Skeletal muscle tissue (tissue), 4 donors: ENCODE measurements around the gene ALDH2. TPM values are rescaled to one million over a fixed set of nuclear protein-coding genes. Genes with fewer than 3 reads are reported as not detected.
"Not testable (repeated sequence)": the region's sequence is repeated elsewhere in the genome, so short reads cannot be mapped to it uniquely, and the experiment has no call there.

Experiments used
- H3K27ac ChIP-seq: one replicate; pipeline ENCODE4 v1.7.0; 2013; ENCODE audit warnings: mild to moderate bottlenecking, low read depth, low read length, inconsistent platforms
- H3K27me3 ChIP-seq, 3 donors: one replicate each; pipeline ENCODE4 v1.7.0; 2013; ENCODE audit warnings: low read length in 3 of 3; ENCODE audit not compliant: control insufficient read depth in 3 of 3, insufficient read depth in 3 of 3
- H3K36me3 ChIP-seq, 3 donors: one replicate each; pipeline ENCODE4 v1.7.0; 2013; ENCODE audit warnings: low read length in 3 of 3; ENCODE audit not compliant: control insufficient read depth in 3 of 3, insufficient read depth in 3 of 3
- H3K4me1 ChIP-seq, 3 donors: one replicate each; pipeline ENCODE4 v1.7.0; 2013; ENCODE audit warnings: low read length in 3 of 3, mild to moderate bottlenecking in 3 of 3; ENCODE audit not compliant: control insufficient read depth in 3 of 3, insufficient read depth in 3 of 3
- H3K4me3 ChIP-seq, 3 donors: one replicate each; pipeline ENCODE4 v1.7.0; 2013; ENCODE audit warnings: low read length in 3 of 3
- H3K9ac ChIP-seq, 3 donors: one replicate each; pipeline ENCODE4 v1.7.0; 2013; ENCODE audit warnings: low read length in 3 of 3, mild to moderate bottlenecking in 3 of 3, moderate library complexity in 2 of 3, low read depth in 1 of 3
- H3K9me3 ChIP-seq, 3 donors: one replicate each; pipeline ENCODE4 v1.7.0; 2013; ENCODE audit warnings: low read length in 3 of 3; ENCODE audit not compliant: control insufficient read depth in 3 of 3
- total RNA-seq: library from RNA; depleted of rRNA; stranded (reverse); fragments of >200 nt; gene quantifications from one replicate; pipeline ENCODE4 v1.2.3, GENCODE V29; 2014
- donor health status: Osteomylitis.

Gene ALDH2
- total RNA-seq, 1 donor from 2014 or later: 5.7 TPM

GRCh38 chr12:111829635-111830034 is 62.9 kb downstream of the ALDH2 start:
- H3K36me3 ChIP-seq, H3K27ac ChIP-seq, H3K27me3 ChIP-seq, H3K9me3 ChIP-seq, H3K9ac ChIP-seq, H3K4me3 ChIP-seq: not testable (repeated sequence)
- H3K4me1 ChIP-seq: peaks cover 5 to 10% (median 8%) of the 10 kb centered on the region in 3 donors

GRCh38 chr12:111834740-111835386 is 68.1 kb downstream of the ALDH2 start:
- not testable (repeated sequence) for H3K27ac ChIP-seq, H3K27me3 ChIP-seq, H3K4me1 ChIP-seq, H3K36me3 ChIP-seq, H3K9ac ChIP-seq, H3K9me3 ChIP-seq, H3K4me3 ChIP-seq

GRCh38 chr12:111835531-111836181 is 68.9 kb downstream of the ALDH2 start:
- not testable (repeated sequence) for H3K4me1 ChIP-seq, H3K27me3 ChIP-seq, H3K27ac ChIP-seq, H3K4me3 ChIP-seq, H3K9ac ChIP-seq, H3K9me3 ChIP-seq, H3K36me3 ChIP-seq

GRCh38 chr12:111838353-111838752 is 71.6 kb downstream of the ALDH2 start:
- Histone ChIP-seq H3K27ac (no peak overlapping the region), H3K36me3 (peaks cover 4 to 7% (median 6%) of the 10 kb centered on the region in 3 donors), H3K4me3 (no peak overlapping the region), H3K4me1 (peaks cover 14 to 22% (median 17%) of the 10 kb centered on the region in 3 donors), H3K9ac (no peak overlapping the region), H3K9me3 (no peaks in the 10 kb centered on the region), H3K27me3 (no peaks in the 10 kb centered on the region)

GRCh38 chr12:111840807-111841206 is 74.1 kb downstream of the ALDH2 start:
- H3K9ac ChIP-seq: peak overlapping the region; percentile 65 to 98 (median 89)
- H3K27me3 ChIP-seq: no peaks in the 10 kb centered on the region
- H3K4me3 ChIP-seq: peak overlapping the region; percentile 82 to 88 (median 82)
- no peaks in the 10 kb centered on the region for H3K9me3 ChIP-seq
- H3K4me1 ChIP-seq: peaks cover 29 to 42% (median 30%) of the 10 kb centered on the region in 3 donors
- peaks cover 4 to 7% (median 6%) of the 10 kb centered on the region in 3 donors for H3K36me3 ChIP-seq
- no peak overlapping the region for H3K27ac ChIP-seq

GRCh38 chr12:111841236-111841749 is 74.6 kb downstream of the ALDH2 start:
- no peaks in the 10 kb centered on the region for H3K27me3 ChIP-seq
- H3K4me3 ChIP-seq: peak overlapping the region; percentile 82 to 88 (median 82)
- H3K4me1 ChIP-seq: peaks cover 29 to 42% (median 30%) of the 10 kb centered on the region in 3 donors
- H3K9ac ChIP-seq: peak overlapping the region; percentile 65 to 98 (median 89)
- no peaks in the 10 kb centered on the region for H3K9me3 ChIP-seq
- peaks cover 4 to 9% (median 7%) of the 10 kb centered on the region in 3 donors for H3K36me3 ChIP-seq
- peak overlapping the region; percentile 95 for H3K27ac ChIP-seq

GRCh38 chr12:111841750-111842555 is 75.2 kb downstream of the ALDH2 start, which contains the start of gene MAPKAPK5:
MAPKAPK5 (plus strand) TSS chr12:111842228; CDS start chr12:111842734, 506 bp downstream.
- Histone ChIP-seq H3K27ac (peak within 1 kb of the TSS; percentile 95), H3K27me3 (no peaks in the 10 kb centered on the region), H3K36me3 (peaks cover 4 to 9% (median 7%) of the 10 kb centered on the region in 3 donors), H3K9ac (peak within 1 kb of the TSS; percentile 65 to 98 (median 89)), H3K4me1 (peaks cover 29 to 42% (median 30%) of the 10 kb centered on the region in 3 donors), H3K9me3 (no peaks in the 10 kb centered on the region), H3K4me3 (peak within 1 kb of the TSS; percentile 82 to 92 (median 82))

- no peaks in the 10 kb centered on the region for H3K27me3 ChIP-seq
- peak overlapping the region; percentile 95 for H3K27ac ChIP-seq
- peak overlapping the region; percentile 82 to 92 (median 82) for H3K4me3 ChIP-seq
- peaks cover 4 to 9% (median 7%) of the 10 kb centered on the region in 3 donors for H3K36me3 ChIP-seq
- no peaks in the 10 kb centered on the region for H3K9me3 ChIP-seq
- peaks cover 29 to 42% (median 30%) of the 10 kb centered on the region in 3 donors for H3K4me1 ChIP-seq
- H3K9ac ChIP-seq: peak overlapping the region; percentile 65 to 98 (median 89)
Observed at GRCh38 chr12:111842556-111843396, 76.0 kb downstream of the ALDH2 start.

- no peaks in the 10 kb centered on the region for H3K9me3 ChIP-seq
Observed at GRCh38 chr12:111846016-111846415, 79.3 kb downstream of the ALDH2 start.

More at GRCh38 chr12:111846016-111846415, 79.3 kb downstream of the ALDH2 start:
- H3K27me3 ChIP-seq: no peaks in the 10 kb centered on the region
- peaks cover 0 to 3% (median 0%) of the 10 kb centered on the region in 3 donors for H3K36me3 ChIP-seq
- peaks cover 20 to 28% (median 21%) of the 10 kb centered on the region in 3 donors for H3K4me1 ChIP-seq
- no peak overlapping the region for H3K4me3 ChIP-seq
- H3K27ac ChIP-seq: no peak overlapping the region
- H3K9ac ChIP-seq: no peak overlapping the region
